ENCODE measurements around the gene AMPD3. TPM values are rescaled to one million over a fixed set of nuclear protein-coding genes. Genes with fewer than 3 reads are reported as not detected.

The AMPD3 gene
- 6.7 and 9.9 TPM in 2 replicates for total RNA-seq

DNA sequence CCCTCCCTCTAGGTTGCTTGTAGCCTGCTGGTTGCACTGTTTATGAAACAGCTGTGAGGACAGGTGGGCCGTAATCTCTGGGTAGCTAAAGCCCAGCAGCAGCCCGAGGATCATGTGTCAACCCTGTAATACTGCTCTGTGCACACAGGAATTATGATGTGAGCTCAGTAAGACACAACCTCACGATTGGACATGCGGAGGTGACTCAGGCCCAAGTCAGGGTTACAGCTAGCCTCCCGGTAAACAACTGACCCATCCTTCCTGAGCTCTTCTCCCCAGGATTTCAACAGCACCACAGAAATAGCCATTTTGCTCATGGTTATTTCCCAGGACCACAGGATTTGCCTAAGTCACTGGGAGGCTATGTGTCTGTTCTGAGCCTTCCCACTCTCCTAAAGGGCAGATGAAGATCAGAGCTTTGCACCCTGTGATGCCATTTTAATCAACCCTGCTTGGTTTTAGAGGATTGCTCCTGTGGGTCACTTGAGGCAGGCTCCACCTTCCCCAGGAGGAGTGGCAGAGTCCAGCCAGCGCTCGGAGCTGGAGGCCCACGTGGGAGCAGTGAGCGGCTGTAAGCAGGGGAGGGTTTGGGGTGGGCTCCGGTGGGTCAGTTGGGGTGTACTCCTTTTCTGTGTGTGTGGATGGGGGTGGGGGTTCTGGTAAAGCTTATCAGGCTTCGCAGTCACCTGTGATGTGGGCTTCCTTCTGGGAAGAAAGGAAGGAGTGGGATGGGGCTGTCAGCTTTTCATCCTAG lies at the start of gene AMPD3:
Gene AMPD3 (plus strand): TSS at position 387 of the 754 bp plus-strand sequence. CDS start 6,256 bp downstream, outside the sequence.

GRCh38 chr11:10540915-10541560 lies 86.0 kb downstream of the AMPD3 start, which contains the start of gene RNF141:
TSS of gene RNF141 (minus strand) at chr11:10541187. CDS start at chr11:10534158, 7,029 bp downstream.

Other genes starting within 250 kb of the AMPD3 start
- 74.6 and 110 TPM in 2 replicates for gene SBF2, start 161.0 kb upstream of the AMPD3 start, total RNA-seq
- gene ADM, start 150.2 kb upstream of the AMPD3 start, total RNA-seq: 569 and 1,122 TPM in 2 replicates
- 30.6 and 40.0 TPM in 2 replicates for gene RNF141, start 85.9 kb downstream of the AMPD3 start, total RNA-seq
- gene LYVE1, start 113.4 kb downstream of the AMPD3 start, total RNA-seq: not detected in 2 replicates
- gene IRAG1, start 238.5 kb downstream of the AMPD3 start, total RNA-seq: 7.0 and 28.8 TPM in 2 replicates

All from smooth muscle cell of trachea (primary cell).